ENCODE measurements around the gene JADE1. TPM values are rescaled to one million over a fixed set of nuclear protein-coding genes. Genes with fewer than 3 reads are reported as not detected.

Gene JADE1
- total and polyA plus RNA-seq, 2 of the 4 experiments (the other 2 are of a cell fraction) = 13.8 to 32.6 TPM

GRCh38 chr4:128866269-128866668, 56.8 kb downstream of the JADE1 start:
- CTCF ChIA-PET = interaction anchor here (0.6 kb wide), 1 partner anchor 973 kb away, joined by 3 read pairs; no protein-coding TSS in a partner anchor
- no peak overlapping the region for H3K4me2 ChIP-seq (ENCODE audit: low read depth, low read length)
- no peak overlapping the region for H4K91ac ChIP-seq (ENCODE audit: insufficient read depth, low read depth, low read length)
- H2AFZ ChIP-seq (replicated peaks; ENCODE audit: low read length, poor library complexity) = no peak overlapping the region
- peaks cover 40% of the 10 kb centered on the region for H3K36me3 ChIP-seq (ENCODE audit: control insufficient read depth, insufficient read depth, low read length)
- no peak overlapping the region for H3K4me3 ChIP-seq (ENCODE audit: insufficient read depth, low read depth, low read length)
- no peak overlapping the region for H3K23ac ChIP-seq (ENCODE audit: low read depth, low read length)
- no TSS peak for BruUV-seq (replicated peaks)
- no peak overlapping the region for H4K5ac ChIP-seq (ENCODE audit: low read depth, low read length)
- no peak overlapping the region for H3K4ac ChIP-seq (ENCODE audit: low read depth, low read length)
- no peak overlapping the region for H3K9ac ChIP-seq (ENCODE audit: low read depth, low read length)
- no peak overlapping the region; the same call in 1 of the 2 replicates for H3K18ac ChIP-seq (ENCODE audit: low read depth, low read length)
- no peaks in the 10 kb centered on the region for H3K27me3 ChIP-seq (ENCODE audit: control insufficient read depth, insufficient read depth, low read length)
- H3K79me1 ChIP-seq (ENCODE audit: low read depth in 1 of 2, low read length in 2 of 2) = peaks cover 39 to 73% of the 10 kb centered on the region in 2 experiments
- H3K9me3 ChIP-seq (ENCODE audit: control insufficient read depth, insufficient read depth, low read length) = no peaks in the 10 kb centered on the region
- no peak overlapping the region for H3K14ac ChIP-seq (replicated peaks; ENCODE audit: low read depth, low read length)
- no peak for DNase-seq
- H2AK5ac ChIP-seq (ENCODE audit: low read depth, low read length) = no peak overlapping the region
- intact Hi-C loops (cut with micrococcal nuclease) (no loop called here), in situ Hi-C loops (cut with MboI; ENCODE audit: low sequenced_read_pairs) (loop anchor here (10.0 kb wide), 3 partner anchors 291 to 671 kb away; partner anchors contain the start of gene PGRMC2), dilution Hi-C loops (cut with HindIII; ENCODE audit: low sequenced_read_pairs, unreplicated experiment) (no loop called here)
- H4K20me1 ChIP-seq (ENCODE audit: insufficient read depth, low read length) = no peaks in the 10 kb centered on the region
- no peak for ATAC-seq (ENCODE audit: low read depth)
- H2BK120ac ChIP-seq (ENCODE audit: low read depth, low read length) = no peak overlapping the region
- 100% methylated on average over 1 of the region's 2 CpGs; no CpG with 5 or more reads in 1 of the 2 experiments for WGBS, 2 experiments (ENCODE audit: extremely low coverage in 2 of 2, insufficient read length in 1 of 2)
- peaks cover 20% of the 10 kb centered on the region for H3K9me1 ChIP-seq (ENCODE audit: insufficient read depth, low read length)
- H3K27ac ChIP-seq (ENCODE audit: insufficient read depth, low read length) = no peak overlapping the region
- H2BK20ac ChIP-seq (ENCODE audit: low read depth, low read length) = no peak overlapping the region
- POLR2A ChIA-PET (ENCODE audit: unreplicated experiment) = no interaction called here
- H2BK15ac ChIP-seq (ENCODE audit: low read depth, low read length) = no peak overlapping the region
- H4K8ac ChIP-seq (ENCODE audit: low read depth in 2 of 2, low read length in 2 of 2) = no peak overlapping the region
- TF ChIP-seq FOS (IDR thresholded peaks at IDR 0.05; ENCODE audit: low read depth, low read length) = no peak
- no peak for TF ChIP-seq CEBPB (IDR thresholded peaks at IDR 0.05; ENCODE audit: low read depth, low read length)
- TF ChIP-seq MAFK (IDR thresholded peaks at IDR 0.05; ENCODE audit: low read depth, low read length) = no peak
- TF ChIP-seq SMC3 (IDR thresholded peaks at IDR 0.05; ENCODE audit: low read depth, low read length) = no peak
- TF ChIP-seq CTCF (conservative IDR thresholded peaks at IDR 0.05; ENCODE audit: low read depth, low read length) = no peak
- TF ChIP-seq MXI1 (IDR thresholded peaks at IDR 0.05; ENCODE audit: borderline replicate concordance, low read depth, low read length) = no peak
- no peak for TF ChIP-seq USF2 (IDR thresholded peaks at IDR 0.05; ENCODE audit: low read depth, low read length)
- no peak for TF ChIP-seq CHD1 (IDR thresholded peaks at IDR 0.05; ENCODE audit: low read depth, low read length)
- TF ChIP-seq RAD21 (IDR thresholded peaks at IDR 0.05; ENCODE audit: low read length) = no peak
- TF ChIP-seq POLR2A (IDR thresholded peaks at IDR 0.05; ENCODE audit: low read depth, low read length) = no peak
- TF ChIP-seq RCOR1 (IDR thresholded peaks at IDR 0.05; ENCODE audit: insufficient replicate concordance, low read length) = no peak
- TF ChIP-seq BHLHE40 (IDR thresholded peaks at IDR 0.05; ENCODE audit: low read depth, low read length) = no peak
- TF ChIP-seq MAZ (IDR thresholded peaks at IDR 0.05; ENCODE audit: borderline replicate concordance, low read depth, low read length) = no peak
- TF ChIP-seq NFE2L2 (IDR thresholded peaks at IDR 0.05; ENCODE audit: low read depth, low read length) = no peak
- H3K56ac ChIP-seq (ENCODE audit: extremely low read depth, insufficient read depth, low read length) = no peak overlapping the region
- H3K4me1 ChIP-seq (ENCODE audit: control insufficient read depth, insufficient read depth, low read length) = peaks cover 16% of the 10 kb centered on the region
- no peak overlapping the region for H2BK5ac ChIP-seq (ENCODE audit: low read depth, low read length, poor library complexity, severe bottlenecking)
- no peak overlapping the region for H2AK9ac ChIP-seq (replicated peaks; ENCODE audit: low read depth, low read length, poor library complexity)
